Esophagus muscularis mucosa (tissue), 4 donors: ENCODE data around the gene UBQLN4. TPM values are rescaled to one million over a fixed set of nuclear protein-coding genes. Genes with fewer than 3 reads are reported as not detected.

Experiments used
- DNase-seq: peaks from one replicate; pipeline ENCODE4 v3.0.0-alpha.2; 2017; ENCODE audit errors: extremely low spot score
- H3K27ac ChIP-seq, 4 donors: fragments of 200-600 bp; sonication (generic); replicated peaks in 1 of 4; 1 replicate in 3 of 4; 2 replicates in 1 of 4; pipeline ENCODE4 v1.5.1; 2016 to 2019; ENCODE audit warnings: mild to moderate bottlenecking in 1 of 4
- H3K27me3 ChIP-seq, 4 donors: fragments of 200-600 bp; sonication (generic); one replicate each; pipeline versions ENCODE4 v1.5.1 to v1.6.0; 2016 to 2019
- H3K36me3 ChIP-seq, 4 donors: fragments of 200-600 bp; sonication (generic); one replicate each; pipeline ENCODE4 v1.5.1; 2016 to 2019
- H3K4me1 ChIP-seq, 4 donors: fragments of 200-600 bp; sonication (generic); one replicate each; pipeline ENCODE4 v1.5.1; 2016 to 2019
- H3K4me3 ChIP-seq, 4 donors: fragments of 200-600 bp; sonication (generic); 1 replicate in 2 of 4; 2 replicates in 2 of 4; pipeline ENCODE4 v1.5.1; 2016 to 2019; ENCODE audit warnings: mild to moderate bottlenecking in 4 of 4, moderate library complexity in 1 of 4
- H3K9me3 ChIP-seq, 4 donors: fragments of 200-600 bp; sonication (generic); 1 replicate in 3 of 4; 2 replicates in 1 of 4; pipeline ENCODE4 v1.5.1; 2016 to 2019
- CTCF ChIP-seq, 3 experiments: fragments of 200-600 bp in 2 of 3; fragments of 450-650 bp in 1 of 3; sonication (generic) in 2 of 3; IDR thresholded peaks; one replicate each; pipeline ENCODE4 v1.5.1; 2017 to 2019; ENCODE audit warnings: antibody characterized with exemption in 3 of 3, mild to moderate bottlenecking in 2 of 3, moderate library complexity in 1 of 3
- EP300 ChIP-seq: sonication (generic); formaldehyde crosslinking; IDR thresholded peaks from one replicate; pipeline ENCODE4 v1.6.1; 2017; ENCODE audit warnings: antibody characterized with exemption
- POLR2A ChIP-seq: fragments of 450-650 bp; IDR thresholded peaks from one replicate; pipeline ENCODE4 v1.6.1; 2017; ENCODE audit warnings: antibody characterized with exemption, moderate library complexity, mild to moderate bottlenecking, low read depth
- POLR2AphosphoS5 ChIP-seq, 2 donors: sonication (generic); formaldehyde crosslinking; IDR thresholded peaks; one replicate each; pipeline ENCODE4 v1.6.1; 2017; ENCODE audit warnings: antibody characterized with exemption in 2 of 2
- whole genome bisulfite sequencing: methylation state at CpG from one replicate; pipeline ENCODE4 v1.1.5; 2018; 5-methylcytosine and 5-hydroxymethylcytosine counted together
- intact Hi-C: fragments of 100-400 bp; cut with DNase I; formaldehyde crosslinking; loops from one replicate; pipeline ENCODE4 v1.15.1; 2023
- total RNA-seq, 4 donors: library from RNA; depleted of rRNA; stranded (reverse); fragments of >200 nt; gene quantifications; one replicate each; pipeline versions ENCODE4 v1.1.0 to v1.2.1, GENCODE V29; 2016

The UBQLN4 gene
- total RNA-seq, 4 donors from 2014 or later: 17.4 to 33.3 (median 26.0) TPM

GRCh38 chr1:155999964-156000363 is 53.6 kb downstream of the UBQLN4 start:
- no peak overlapping the region for H3K27ac ChIP-seq
- no peaks in the 10 kb centered on the region for H3K36me3 ChIP-seq
- intact Hi-C loops: no loop called here
- WGBS: 84% methylated on average over 1 of the region's 1 CpG
- no peak overlapping the region for H3K4me3 ChIP-seq
- no peaks in the 10 kb centered on the region for H3K9me3 ChIP-seq
- TF ChIP-seq EP300: no peak
- TF ChIP-seq CTCF (IDR thresholded peaks at IDR 0.05): no peak
- TF ChIP-seq POLR2A: no peak
- TF ChIP-seq POLR2AphosphoS5 (IDR thresholded peaks at IDR 0.05): no peak
- DNase-seq: no peak
- H3K4me1 ChIP-seq: peaks cover 0 to 10% (median 7%) of the 10 kb centered on the region in 4 donors
- H3K27me3 ChIP-seq: no peaks in the 10 kb centered on the region

- no peak overlapping the region for H3K4me3 ChIP-seq
- no peak for DNase-seq
- H3K36me3 ChIP-seq: no peaks in the 10 kb centered on the region
- TF ChIP-seq POLR2AphosphoS5 (IDR thresholded peaks at IDR 0.05): no peak
- no peak for TF ChIP-seq POLR2A
- TF ChIP-seq CTCF (IDR thresholded peaks at IDR 0.05): no peak
- TF ChIP-seq EP300: no peak
- intact Hi-C loops: no loop called here
- no peaks in the 10 kb centered on the region for H3K27me3 ChIP-seq
- H3K27ac ChIP-seq: no peak overlapping the region
- 32% methylated on average over 2 of the region's 2 CpGs for whole genome bisulfite sequencing
- peaks cover 0 to 10% (median 5%) of the 10 kb centered on the region in 4 donors for H3K4me1 ChIP-seq
- H3K9me3 ChIP-seq: no peaks in the 10 kb centered on the region
Measured at GRCh38 chr1:155996166-155996565, 57.4 kb downstream of the UBQLN4 start.

GRCh38 chr1:155993595-155993994 is 60.0 kb downstream of the UBQLN4 start:
- Histone ChIP-seq H3K27me3 (no peaks in the 10 kb centered on the region), H3K4me1 (peaks cover 12 to 24% (median 14%) of the 10 kb centered on the region in 4 donors), H3K4me3 (no peak overlapping the region), H3K36me3 (no peaks in the 10 kb centered on the region), H3K27ac (no peak overlapping the region), H3K9me3 (no peaks in the 10 kb centered on the region)
- no peak for DNase-seq
- 74% methylated on average over 3 of the region's 3 CpGs for WGBS
- no peak for TF ChIP-seq CTCF (IDR thresholded peaks at IDR 0.05)
- TF ChIP-seq POLR2A: no peak
- TF ChIP-seq POLR2AphosphoS5 (IDR thresholded peaks at IDR 0.05): no peak
- TF ChIP-seq EP300: no peak
- intact Hi-C loops: no loop called here

- no peak for DNase-seq
- Histone ChIP-seq H3K36me3 (no peaks in the 10 kb centered on the region), H3K4me3 (no peak overlapping the region), H3K27ac (peak overlapping the region in 2 of 4 donors; percentile 73 to 77), H3K4me1 (peaks cover 7 to 29% (median 17%) of the 10 kb centered on the region in 4 donors), H3K27me3 (no peaks in the 10 kb centered on the region), H3K9me3 (no peaks in the 10 kb centered on the region)
- WGBS: 82% methylated on average over 6 of the region's 6 CpGs
- TF ChIP-seq EP300: no peak
- no peak for TF ChIP-seq CTCF (IDR thresholded peaks at IDR 0.05)
- no peak for TF ChIP-seq POLR2A
- no peak for TF ChIP-seq POLR2AphosphoS5 (IDR thresholded peaks at IDR 0.05)
- intact Hi-C loops: no loop called here
Measured at GRCh38 chr1:155990005-155990739, 63.4 kb downstream of the UBQLN4 start.
